SU-DHL-6 (cell line): ENCODE measurements around the gene PCBP2.

ENCODE experiments used
- H2AFZ ChIP-seq: fragments of 200-600 bp; sonication (generic); 2 replicates; pipeline ENCODE4 v1.6.1; 2014; ENCODE audit warnings: low read depth, mild to moderate bottlenecking, moderate library complexity, mixed read lengths, antibody characterized with exemption, low read length; ENCODE audit not compliant: severe bottlenecking
- H3F3A ChIP-seq: fragments of 200-600 bp; shearing (Covaris generic); 2 replicates; pipeline ENCODE4 v1.6.0; 2016; ENCODE audit warnings: antibody characterized with exemption, mild to moderate bottlenecking; ENCODE audit not compliant: insufficient read depth
- H3K27ac ChIP-seq: fragments of 200-600 bp; sonication (generic); 2 replicates; pipeline ENCODE4 v1.5.1; 2016; ENCODE audit warnings: low read depth, mild to moderate bottlenecking, low read length, moderate library complexity, mixed read lengths
- H3K27me3 ChIP-seq: fragments of 200-600 bp; sonication (generic), shearing (Covaris generic); 2 replicates; pipeline ENCODE4 v1.6.0; 2014; ENCODE audit warnings: mild to moderate bottlenecking, low read length
- H3K36me3 ChIP-seq: fragments of 200-600 bp; sonication (generic); 2 replicates; pipeline ENCODE4 v1.6.1; 2014; ENCODE audit warnings: mild to moderate bottlenecking, low read length, mixed read lengths
- H3K4me2 ChIP-seq: fragments of 300-600, 200-600 bp; shearing (Covaris generic), sonication (generic); 2 replicates; pipeline ENCODE4 v1.6.0; 2014; ENCODE audit warnings: low read length, low read depth, mild to moderate bottlenecking; ENCODE audit not compliant: poor library complexity, severe bottlenecking
- H3K4me3 ChIP-seq: fragments of 200-600 bp; sonication (generic); 2 replicates; pipeline ENCODE4 v1.5.1; 2014; ENCODE audit warnings: antibody characterized with exemption, low read length, mild to moderate bottlenecking, mixed read lengths; ENCODE audit not compliant: insufficient read depth, poor library complexity, severe bottlenecking
- H3K79me2 ChIP-seq: fragments of 200-600 bp; sonication (generic); 2 replicates; pipeline ENCODE4 v1.6.1; 2014; ENCODE audit warnings: mild to moderate bottlenecking, low read length, moderate library complexity; ENCODE audit not compliant: insufficient read depth
- H3K9ac ChIP-seq: fragments of 200-600 bp; sonication (generic); 2 replicates; pipeline ENCODE4 v1.7.0; 2014; ENCODE audit warnings: mild to moderate bottlenecking, low read length
- H3K9me2 ChIP-seq: fragments of 200-600 bp; sonication (generic); replicated peaks from 2 replicates; pipeline ENCODE4 v1.6.1; 2014; ENCODE audit warnings: low read length; ENCODE audit not compliant: insufficient read depth
- H3K9me3 ChIP-seq: fragments of 200-600 bp; sonication (generic); 2 replicates; pipeline ENCODE4 v1.6.1; 2014; ENCODE audit warnings: low read length, mixed read lengths; ENCODE audit not compliant: insufficient read depth
- H4K20me1 ChIP-seq: fragments of 200-600 bp; sonication (generic); 2 replicates; pipeline ENCODE4 v1.6.1; 2014; ENCODE audit warnings: low read depth, mild to moderate bottlenecking, antibody characterized with exemption, low read length, moderate library complexity, mixed read lengths
- CTCF ChIP-seq: fragments of 200-600 bp; sonication (generic); IDR thresholded peaks from one replicate; pipeline ENCODE4 v1.5.1; 2017; ENCODE audit warnings: antibody characterized with exemption, mild to moderate bottlenecking, low read length, moderate library complexity; ENCODE audit not compliant: insufficient read depth, poor library complexity, severe bottlenecking
- EZH2phosphoT487 ChIP-seq: fragments of 200-600 bp; sonication (generic), shearing (Covaris generic); conservative IDR thresholded peaks from 2 replicates; pipeline ENCODE4 v1.6.1; 2018; ENCODE audit warnings: mild to moderate bottlenecking, antibody characterized with exemption, low read length, moderate library complexity, mixed read lengths

PCBP2 gene

DNA sequence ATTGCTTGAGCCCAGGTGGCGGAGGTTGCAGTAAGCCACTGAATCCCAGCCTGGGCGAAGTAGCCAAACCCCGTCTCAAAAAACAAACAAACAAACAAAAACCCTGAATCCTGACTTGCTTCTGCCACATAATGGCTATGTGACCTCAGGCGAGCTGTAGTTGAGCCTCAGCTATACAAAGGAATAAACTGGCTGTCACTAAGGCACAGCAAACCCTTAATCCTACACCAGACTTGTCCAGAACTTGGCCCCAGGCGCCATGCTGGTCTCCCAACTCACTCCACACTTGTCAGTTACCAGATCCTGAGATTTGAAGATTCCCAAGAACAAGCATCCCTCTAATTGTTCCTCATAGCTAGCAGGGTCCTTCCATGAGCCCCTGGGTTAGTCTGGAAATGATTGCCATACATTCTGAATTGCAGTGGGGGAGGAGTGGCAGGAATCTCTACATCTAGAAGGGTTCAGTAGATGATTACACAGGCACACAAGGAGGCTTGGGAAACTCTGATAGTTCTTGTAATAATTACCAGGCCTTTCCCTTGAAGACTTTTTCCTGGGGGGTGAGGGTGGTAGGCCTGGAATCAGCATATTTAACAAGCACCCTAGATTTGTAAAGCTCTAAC lies 37.5 kb downstream of the PCBP2 start:
- H3K27ac ChIP-seq: no peak overlapping the region
- H3F3A ChIP-seq: peaks cover 7% of the 10 kb centered on the region; the same call in 1 of the 2 replicates
- no peak overlapping the region for H3K4me3 ChIP-seq
- H3K9ac ChIP-seq: no peak overlapping the region
- H3K79me2 ChIP-seq: no peaks in the 10 kb centered on the region
- H3K27me3 ChIP-seq: no peaks in the 10 kb centered on the region
- H3K9me2 ChIP-seq: no peaks in the 10 kb centered on the region
- H4K20me1 ChIP-seq: no peaks in the 10 kb centered on the region
- no peak for TF ChIP-seq CTCF
- no peak for TF ChIP-seq EZH2phosphoT487
- H3K36me3 ChIP-seq: no peaks in the 10 kb centered on the region
- H2AFZ ChIP-seq: no peak overlapping the region
- no peak overlapping the region for H3K4me2 ChIP-seq
- no peaks in the 10 kb centered on the region for H3K9me3 ChIP-seq

GRCh38 chr12:53492188-53492587 lies 40.3 kb downstream of the PCBP2 start:
- Histone ChIP-seq H3K9me2 (no peaks in the 10 kb centered on the region), H3K9me3 (no peaks in the 10 kb centered on the region), H3K4me2 (peak overlapping the region; percentile 69), H3K36me3 (no peaks in the 10 kb centered on the region), H3K9ac (no peak overlapping the region), H3F3A (peaks cover 4% of the 10 kb centered on the region; the same call in 1 of the 2 replicates), H3K27ac (no peak overlapping the region), H3K4me3 (no peak overlapping the region), H3K79me2 (no peaks in the 10 kb centered on the region), H4K20me1 (no peaks in the 10 kb centered on the region), H2AFZ (no peak overlapping the region), H3K27me3 (no peaks in the 10 kb centered on the region)
- no peak for TF ChIP-seq CTCF
- no peak for TF ChIP-seq EZH2phosphoT487

GRCh38 chr12:53492830-53493609 lies 41.1 kb downstream of the PCBP2 start:
- H3K9me2 ChIP-seq: no peaks in the 10 kb centered on the region
- H3K36me3 ChIP-seq: no peaks in the 10 kb centered on the region
- H3K4me2 ChIP-seq: peak overlapping the region; percentile 69
- H3K27me3 ChIP-seq: no peaks in the 10 kb centered on the region
- no peaks in the 10 kb centered on the region for H3K79me2 ChIP-seq
- H3K9ac ChIP-seq: peak overlapping the region; percentile 59
- peak overlapping the region; percentile 56 for H3K4me3 ChIP-seq
- TF ChIP-seq EZH2phosphoT487: no peak
- no peak for TF ChIP-seq CTCF
- peak overlapping the region; percentile 45 for H2AFZ ChIP-seq
- no peaks in the 10 kb centered on the region for H4K20me1 ChIP-seq
- H3K9me3 ChIP-seq: no peaks in the 10 kb centered on the region
- no peak overlapping the region for H3K27ac ChIP-seq
- H3F3A ChIP-seq: peaks cover 4% of the 10 kb centered on the region; the same call in 1 of the 2 replicates
